Ectodermal cell (in vitro differentiated cells): Measurements from ENCODE around the gene ZC3H12C.
A peak's percentile ranks its signal among the peaks of the same experiment; 100 is the strongest.

Source experiments
- H3K27ac ChIP-seq: 2 replicates; pipeline ENCODE4 v1.7.0; 2013; ENCODE audit warnings: mild to moderate bottlenecking, low read depth, low read length; ENCODE audit not compliant: insufficient read depth, poor library complexity, severe bottlenecking
- H3K27me3 ChIP-seq: 2 replicates; pipeline ENCODE4 v1.7.0; 2013; ENCODE audit warnings: mild to moderate bottlenecking, low read length; ENCODE audit not compliant: insufficient read depth, control insufficient read depth, poor library complexity, severe bottlenecking
- H3K36me3 ChIP-seq: one replicate; pipeline ENCODE4 v1.7.0; 2013; ENCODE audit warnings: low read length; ENCODE audit not compliant: control insufficient read depth, insufficient read depth
- H3K4me1 ChIP-seq: one replicate; pipeline ENCODE4 v1.7.0; 2013; ENCODE audit warnings: low read length; ENCODE audit not compliant: control insufficient read depth, insufficient read depth
- H3K4me3 ChIP-seq: 2 replicates; pipeline ENCODE4 v1.7.0; 2013; ENCODE audit warnings: low read depth, low read length, control low read depth; ENCODE audit not compliant: insufficient read depth
- H3K9me3 ChIP-seq: 2 replicates; pipeline ENCODE4 v1.7.0; 2013; ENCODE audit warnings: mild to moderate bottlenecking, low read length, moderate library complexity; ENCODE audit not compliant: control insufficient read depth
- WGBS, 2 experiments: methylation state at CpG; one replicate each; pipeline ENCODE4 v1.1.7; 2013; ENCODE audit warnings: missing lambda C conversion rate in 2 of 2; 5-methylcytosine and 5-hydroxymethylcytosine counted together

ZC3H12C gene

GRCh38 chr11:110087812-110088534, 5.2 kb upstream of the ZC3H12C start:
- Histone ChIP-seq H3K9me3 (no peaks in the 10 kb centered on the region), H3K27me3 (peaks cover 21% of the 10 kb centered on the region), H3K36me3 (no peaks in the 10 kb centered on the region), H3K4me3 (no peak overlapping the region), H3K4me1 (no peaks in the 10 kb centered on the region), H3K27ac (no peak overlapping the region)
- 93 to 94% methylated on average over 5 of the region's 5 CpGs for WGBS, 2 experiments

- Histone ChIP-seq H3K27me3 (peaks cover 21% of the 10 kb centered on the region), H3K9me3 (no peaks in the 10 kb centered on the region), H3K27ac (no peak overlapping the region), H3K4me3 (no peak overlapping the region), H3K36me3 (no peaks in the 10 kb centered on the region), H3K4me1 (no peaks in the 10 kb centered on the region)
- 92 to 96% methylated on average over 5 of the region's 5 CpGs for WGBS, 2 experiments
Measured at GRCh38 chr11:110088535-110089344, 4.5 kb upstream of the ZC3H12C start.

DNA sequence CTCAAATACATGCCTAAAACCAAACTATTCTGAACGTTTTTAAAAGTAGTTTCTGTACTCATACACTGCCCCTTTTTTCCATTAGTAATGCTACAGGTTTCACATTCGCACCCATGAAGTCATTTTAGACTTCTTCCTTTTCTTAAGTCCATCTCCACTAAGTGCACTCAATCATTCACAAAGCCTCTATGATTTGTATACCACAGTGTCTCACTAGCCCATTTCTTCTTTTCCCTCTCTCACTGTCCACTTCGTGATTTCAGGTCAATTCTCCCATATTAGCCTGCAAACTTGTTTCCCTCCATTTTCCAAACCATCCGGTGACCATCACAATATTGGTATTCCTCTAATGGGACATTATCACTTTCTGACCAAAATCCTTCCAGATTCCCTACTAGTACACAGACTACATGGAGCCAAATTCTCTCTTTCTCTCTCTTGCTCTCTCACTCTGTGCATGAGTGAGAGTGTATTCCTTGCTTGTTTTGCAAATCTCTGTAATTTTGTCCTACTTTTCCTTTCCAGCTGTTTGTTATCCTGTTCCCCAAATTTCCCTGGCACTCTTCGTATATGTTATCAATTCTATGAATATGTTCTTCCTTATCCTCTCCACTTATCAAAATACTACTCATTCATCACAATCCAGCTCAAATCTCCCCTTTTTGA, 3.4 kb upstream of the ZC3H12C start:
- no peaks in the 10 kb centered on the region for H3K4me1 ChIP-seq
- no peak overlapping the region for H3K27ac ChIP-seq
- H3K4me3 ChIP-seq = no peak overlapping the region
- 89 to 90% methylated on average over 5 of the region's 5 CpGs for WGBS, 2 experiments
- no peaks in the 10 kb centered on the region for H3K36me3 ChIP-seq
- H3K27me3 ChIP-seq = peaks cover 28% of the 10 kb centered on the region
- no peaks in the 10 kb centered on the region for H3K9me3 ChIP-seq

GRCh38 chr11:110090466-110091026, 2.6 kb upstream of the ZC3H12C start:
- no peak overlapping the region for H3K27ac ChIP-seq
- no peaks in the 10 kb centered on the region for H3K36me3 ChIP-seq
- H3K9me3 ChIP-seq = no peaks in the 10 kb centered on the region
- H3K27me3 ChIP-seq = peaks cover 33% of the 10 kb centered on the region
- 94 to 95% methylated on average over 5 to 6 of the region's 6 CpGs for WGBS, 2 experiments
- no peaks in the 10 kb centered on the region for H3K4me1 ChIP-seq
- H3K4me3 ChIP-seq = no peak overlapping the region

DNA sequence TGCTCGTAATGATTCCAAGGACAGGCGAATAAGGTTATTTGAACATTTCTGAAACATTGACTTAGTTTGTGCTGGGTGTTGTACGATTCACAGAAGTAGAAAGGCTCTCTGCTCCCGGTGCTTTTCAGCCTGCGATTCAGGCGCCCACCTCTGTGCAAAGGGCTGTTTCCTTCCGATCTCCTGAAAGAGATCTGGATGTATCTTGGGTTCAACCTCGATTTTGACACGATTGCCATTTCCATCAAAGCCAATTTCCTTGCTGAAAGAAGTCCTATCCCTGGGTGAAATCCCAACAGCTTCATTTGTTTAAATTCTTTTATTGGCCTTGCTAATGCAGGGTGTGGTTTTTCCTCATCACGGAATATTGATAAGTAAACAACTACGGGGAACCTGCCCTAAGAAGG, 1.1 kb upstream of the ZC3H12C start:
- no peaks in the 10 kb centered on the region for H3K9me3 ChIP-seq
- H3K36me3 ChIP-seq = no peaks in the 10 kb centered on the region
- no peaks in the 10 kb centered on the region for H3K4me1 ChIP-seq
- H3K4me3 ChIP-seq = peak overlapping the region; percentile 85
- WGBS, 2 experiments = 28 to 29% methylated on average over 11 of the region's 11 CpGs
- H3K27ac ChIP-seq = peak overlapping the region; percentile 32
- H3K27me3 ChIP-seq = peaks cover 33% of the 10 kb centered on the region

GRCh38 chr11:110093407-110094297, 460 bp downstream of the ZC3H12C start:
- peak overlapping the region; percentile 68 for H3K27ac ChIP-seq
- WGBS, 2 experiments = 1% methylated on average over 80 of the region's 80 CpGs
- H3K4me3 ChIP-seq = peak overlapping the region; percentile 85
- no peaks in the 10 kb centered on the region for H3K4me1 ChIP-seq
- H3K9me3 ChIP-seq = no peaks in the 10 kb centered on the region
- peaks cover 33% of the 10 kb centered on the region for H3K27me3 ChIP-seq
- H3K36me3 ChIP-seq = no peaks in the 10 kb centered on the region

DNA sequence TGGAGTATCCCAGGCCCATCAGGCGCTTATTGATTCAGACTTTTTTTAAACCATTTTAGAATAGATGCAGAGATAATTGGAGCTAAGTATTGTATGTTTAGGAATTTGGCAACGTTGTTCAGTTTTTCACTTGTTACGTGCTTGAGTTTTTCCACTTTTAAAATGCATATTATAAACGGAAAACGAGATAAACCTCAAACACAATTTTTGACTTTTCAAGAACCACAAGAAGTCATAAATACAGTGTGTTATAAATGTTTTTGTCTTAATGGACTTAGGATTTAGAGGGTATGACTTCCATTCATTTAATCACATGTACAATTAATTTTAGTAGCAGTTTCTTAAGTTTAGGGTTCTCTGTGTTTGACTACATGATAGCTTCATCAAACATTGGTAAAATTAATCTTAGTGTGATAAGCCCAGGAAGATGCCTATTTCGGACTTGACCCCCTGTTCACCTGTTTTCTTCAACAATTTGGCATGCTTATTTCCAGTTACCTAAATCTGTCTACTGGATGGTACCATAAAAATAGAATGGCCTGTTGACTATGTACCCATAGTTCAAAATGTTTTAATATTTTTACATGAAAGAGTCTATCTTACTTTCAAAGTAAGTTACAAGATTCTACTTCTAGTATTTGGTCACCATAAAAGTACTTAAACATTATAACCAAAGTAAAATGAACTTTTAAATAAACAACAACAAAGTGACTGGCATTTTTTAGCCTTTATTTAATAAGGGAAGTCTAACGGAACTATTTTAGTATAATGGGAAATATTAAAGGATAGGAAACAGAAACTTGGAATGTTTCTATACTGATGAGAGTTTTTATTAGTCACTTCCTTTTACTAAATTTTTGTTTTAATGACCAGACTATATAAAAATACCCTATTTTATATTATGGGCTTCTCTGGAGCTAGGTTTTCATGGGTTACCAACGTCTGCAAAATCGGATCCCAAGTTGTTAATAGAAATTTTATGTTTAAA, 1.4 kb downstream of the ZC3H12C start:
- no peak overlapping the region for H3K27ac ChIP-seq
- no peaks in the 10 kb centered on the region for H3K36me3 ChIP-seq
- no peaks in the 10 kb centered on the region for H3K9me3 ChIP-seq
- H3K4me3 ChIP-seq = peak overlapping the region; percentile 85
- WGBS, 2 experiments = 73 to 76% methylated on average over 3 to 4 of the region's 9 CpGs
- peaks cover 33% of the 10 kb centered on the region for H3K27me3 ChIP-seq
- no peaks in the 10 kb centered on the region for H3K4me1 ChIP-seq

- Histone ChIP-seq H3K4me3 (no peak overlapping the region), H3K27me3 (peaks cover 25% of the 10 kb centered on the region), H3K27ac (no peak overlapping the region), H3K4me1 (no peaks in the 10 kb centered on the region), H3K9me3 (no peaks in the 10 kb centered on the region), H3K36me3 (no peaks in the 10 kb centered on the region)
- WGBS, 2 experiments = 89 to 92% methylated on average over 5 of the region's 5 CpGs
Measured at GRCh38 chr11:110095554-110095953, 2.4 kb downstream of the ZC3H12C start.

DNA sequence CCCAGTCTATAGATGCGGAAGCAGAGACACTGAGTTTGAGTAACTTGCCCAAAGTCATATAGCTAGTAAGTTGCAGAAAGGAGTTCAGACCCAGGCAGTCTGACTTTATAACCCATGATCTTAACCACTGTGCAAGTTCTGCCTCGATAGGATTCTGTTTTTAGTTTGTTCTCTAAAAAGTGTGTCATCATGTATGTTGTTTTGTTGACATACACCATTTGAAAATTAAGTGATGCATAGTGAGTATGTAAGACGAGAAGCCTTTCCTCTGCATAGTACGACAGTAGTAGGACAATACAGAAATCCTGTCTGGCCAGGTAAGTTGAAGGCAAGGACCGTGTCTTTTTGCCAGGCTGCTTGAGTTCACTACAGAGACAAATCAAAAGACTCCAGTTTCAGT, 3.3 kb downstream of the ZC3H12C start:
- Histone ChIP-seq H3K27me3 (peaks cover 22% of the 10 kb centered on the region), H3K4me3 (no peak overlapping the region), H3K9me3 (no peaks in the 10 kb centered on the region), H3K36me3 (no peaks in the 10 kb centered on the region), H3K4me1 (no peaks in the 10 kb centered on the region), H3K27ac (no peak overlapping the region)
- WGBS, 2 experiments = 90 to 93% methylated on average over 5 of the region's 5 CpGs
